NCI-H1417 (cell line): ENCODE measurements around the gene OSM.

ENCODE experiments used
- DNase-seq, 3 experiments: peaks; one replicate each; lab custom pipeline; 2025; lab: John Stamatoyannopoulos, UW

The OSM gene

DNA sequence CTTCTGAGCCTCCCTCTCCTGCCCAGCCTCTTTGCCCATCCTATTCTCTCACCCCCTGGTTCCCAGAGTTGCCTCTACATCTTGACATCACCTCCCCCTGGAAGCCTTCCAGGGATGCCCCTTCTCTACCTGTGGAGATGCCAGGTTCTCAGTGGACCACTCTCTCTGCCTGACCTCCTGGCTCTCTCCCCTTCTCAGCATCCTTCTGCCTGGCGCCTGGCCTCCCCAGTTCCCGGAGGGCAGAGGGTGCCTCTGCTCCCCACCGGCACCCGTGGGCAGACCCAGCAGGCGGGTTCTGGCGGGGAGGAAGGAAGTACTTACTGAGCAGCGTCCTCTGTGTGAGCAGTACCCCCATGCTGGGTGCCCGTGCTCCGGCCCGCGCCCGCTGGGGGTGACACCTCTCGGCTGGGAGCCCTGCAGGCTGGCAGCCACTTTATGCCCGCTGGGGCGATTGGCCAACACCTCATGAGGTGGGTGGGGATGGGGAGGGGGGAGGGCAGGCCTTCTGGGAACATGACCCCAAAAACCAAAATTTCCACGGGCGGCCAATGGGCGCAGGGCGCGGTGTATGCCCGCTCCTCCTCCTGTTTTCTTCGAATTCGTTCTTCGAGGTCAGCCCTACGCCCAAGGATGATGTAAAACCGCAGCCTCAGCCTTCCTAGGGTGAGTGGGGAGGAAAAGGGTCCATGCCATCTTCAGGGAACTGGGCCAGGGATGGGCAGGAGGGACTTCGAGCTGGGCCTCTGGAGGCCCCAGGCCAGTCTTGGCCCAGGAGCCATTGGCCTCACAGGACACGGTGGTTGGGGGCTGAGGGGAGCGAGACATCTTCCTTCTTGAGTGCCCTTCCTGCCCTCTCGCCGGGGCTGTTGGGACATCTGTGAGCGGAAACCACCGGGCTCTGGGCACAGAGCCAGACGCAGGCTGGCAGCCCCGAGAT, at the start of gene OSM:
Gene OSM, minus strand, starts transcription at position 407 of the 937 bp plus-strand sequence. Its CDS starts 52 bp downstream, at position 355.
- DNase-seq = no peak

DNA sequence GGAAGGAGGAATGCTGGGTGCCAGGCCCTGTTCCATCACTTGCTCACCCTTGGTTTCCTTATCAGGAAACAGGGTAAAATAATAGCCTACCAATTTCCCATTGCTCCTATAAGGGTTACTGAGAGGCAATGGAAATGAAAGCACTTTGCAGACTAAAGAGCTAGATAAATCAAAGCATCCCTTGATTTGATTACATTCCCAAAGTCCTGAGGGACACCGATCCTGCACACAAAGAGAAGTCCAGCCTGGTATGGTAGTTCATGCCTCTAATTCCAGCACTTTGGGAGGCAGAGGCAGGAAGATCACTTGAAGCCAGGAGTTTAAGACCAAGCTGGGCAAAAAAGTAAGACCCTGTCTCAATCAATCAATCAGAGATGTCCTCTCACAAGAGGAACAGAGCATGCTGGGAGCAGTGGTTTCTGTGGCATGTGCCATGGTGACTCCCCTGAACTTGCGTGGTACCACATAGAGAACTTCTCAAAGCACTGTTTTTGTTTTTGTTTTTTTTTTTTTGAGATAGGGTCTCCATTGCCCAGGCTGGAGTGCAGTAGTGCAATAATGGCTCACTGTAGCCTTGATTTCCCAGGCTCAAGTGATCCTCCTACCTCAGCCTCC, 49.4 kb upstream of the OSM start:
- no peak for DNase-seq

DNA sequence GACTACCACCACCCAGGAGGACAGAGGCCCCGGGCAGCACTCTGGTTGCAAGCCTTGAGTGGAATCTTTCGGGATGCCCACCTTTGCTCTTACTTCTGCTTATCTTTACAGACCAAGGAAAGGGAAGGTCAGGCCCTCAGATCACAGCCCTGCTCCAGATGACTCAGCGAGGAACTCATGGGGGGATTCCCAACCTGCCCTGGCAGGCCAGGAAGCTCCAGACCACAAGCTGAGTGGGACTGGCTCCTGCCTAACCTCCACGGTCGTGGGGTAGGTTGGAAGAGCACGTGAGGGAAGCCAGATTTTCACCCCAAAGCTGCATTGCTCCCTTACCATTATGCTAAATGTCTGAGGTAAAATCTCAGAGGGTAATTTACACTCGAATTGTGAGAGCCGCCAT, 48.3 kb upstream of the OSM start:
- DNase-seq = no peak

DNA sequence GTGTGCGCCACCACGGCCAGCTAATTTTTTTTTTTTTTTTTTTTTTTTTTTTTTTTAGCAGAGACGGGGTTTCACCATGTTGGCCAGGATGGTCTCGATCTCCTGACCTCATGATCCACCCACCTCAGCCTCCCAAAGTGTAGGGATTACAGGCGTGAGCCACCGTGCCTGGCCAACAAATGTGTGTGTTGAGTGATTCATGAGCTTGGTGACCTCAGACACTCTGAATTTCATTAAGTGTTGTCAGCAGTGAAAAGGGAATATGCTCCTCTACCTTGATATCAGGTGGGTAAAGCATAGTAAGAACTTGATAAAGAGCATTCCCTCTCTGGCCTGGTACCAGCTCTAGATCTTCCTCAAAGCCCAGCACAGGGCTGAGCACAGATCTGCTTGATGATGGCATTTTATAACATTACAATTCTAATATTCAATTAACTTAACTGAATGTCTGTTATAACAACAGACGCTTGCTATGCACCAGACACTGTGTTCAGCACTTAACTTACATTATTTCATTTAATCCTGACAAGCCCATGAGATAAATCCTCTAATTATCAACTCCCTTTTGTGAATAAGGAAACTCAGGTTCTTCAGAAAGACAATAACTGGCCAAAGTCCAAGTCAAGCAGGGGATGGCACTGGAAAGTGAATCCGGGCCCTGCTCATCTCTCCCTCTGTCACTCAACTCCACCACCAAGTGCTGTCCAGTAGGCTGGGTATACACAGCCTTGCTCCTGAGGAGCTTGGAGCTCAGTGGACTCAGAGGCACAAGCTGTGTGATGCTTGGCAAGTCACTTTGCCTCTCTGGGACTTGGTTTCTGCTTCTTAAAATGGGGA, 47.1 kb upstream of the OSM start:
- no peak for DNase-seq

DNA sequence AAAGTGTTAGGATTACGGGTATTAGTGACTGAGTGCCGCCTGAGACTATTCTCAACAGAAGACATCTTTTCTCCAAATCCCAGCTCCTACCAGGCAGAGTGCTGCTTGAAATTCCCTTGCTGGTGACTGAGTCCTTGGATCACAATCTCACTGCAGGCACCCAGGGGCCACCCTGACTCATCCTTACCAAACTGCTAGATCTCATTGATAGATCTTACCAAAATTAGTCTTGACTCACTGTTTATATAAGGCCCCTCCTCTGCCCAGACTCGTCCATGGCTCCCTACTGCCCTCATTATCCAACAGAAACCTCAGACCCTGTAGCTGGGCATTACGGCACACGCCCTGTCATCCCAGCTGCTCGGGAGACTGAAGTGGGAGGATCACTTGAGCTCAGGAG, 45.4 kb upstream of the OSM start:
- no peak for DNase-seq

DNA sequence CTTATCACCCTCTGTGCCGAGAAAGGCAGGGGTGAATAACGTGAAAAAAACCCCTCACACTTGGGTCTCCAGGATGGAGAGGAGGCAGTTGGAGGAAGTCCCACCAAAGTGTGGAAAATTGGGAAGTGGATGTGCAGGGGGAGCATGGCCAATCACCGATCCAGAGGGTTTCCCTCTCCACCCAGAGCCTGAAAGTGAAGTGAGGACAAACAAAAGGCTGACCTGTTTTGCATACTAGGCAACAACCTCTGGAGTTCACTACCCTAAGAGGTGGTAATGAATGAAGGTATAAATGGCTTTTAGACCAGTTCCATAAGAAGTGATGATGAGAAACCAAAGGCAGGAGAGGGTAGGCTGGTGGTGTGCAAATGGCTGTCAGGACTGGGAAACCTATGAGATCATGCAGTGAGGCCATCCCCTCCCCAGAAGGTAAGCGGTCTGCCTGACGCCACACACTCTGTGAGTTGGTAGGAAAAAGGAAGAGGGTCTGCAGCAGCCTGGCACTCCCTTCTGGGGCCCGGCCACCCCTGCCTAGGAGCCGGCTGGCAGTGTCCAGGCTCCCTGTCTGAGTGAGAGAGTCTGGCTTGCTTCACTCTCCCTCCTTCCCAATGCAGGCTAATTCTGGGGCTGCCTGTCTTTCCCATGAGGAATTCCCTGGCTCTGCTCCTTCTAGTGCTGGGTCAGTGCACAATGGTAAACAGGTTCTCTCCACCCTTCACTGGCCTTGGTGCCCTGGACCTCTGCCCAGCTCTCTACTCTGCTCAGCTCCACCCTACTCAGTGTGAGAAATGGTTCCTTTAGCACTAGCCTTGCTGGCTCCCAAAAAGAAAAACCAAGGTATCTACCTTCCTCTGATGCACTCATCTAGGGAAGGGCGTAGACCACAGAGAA, 44.5 kb upstream of the OSM start:
- DNase-seq = no peak

DNA sequence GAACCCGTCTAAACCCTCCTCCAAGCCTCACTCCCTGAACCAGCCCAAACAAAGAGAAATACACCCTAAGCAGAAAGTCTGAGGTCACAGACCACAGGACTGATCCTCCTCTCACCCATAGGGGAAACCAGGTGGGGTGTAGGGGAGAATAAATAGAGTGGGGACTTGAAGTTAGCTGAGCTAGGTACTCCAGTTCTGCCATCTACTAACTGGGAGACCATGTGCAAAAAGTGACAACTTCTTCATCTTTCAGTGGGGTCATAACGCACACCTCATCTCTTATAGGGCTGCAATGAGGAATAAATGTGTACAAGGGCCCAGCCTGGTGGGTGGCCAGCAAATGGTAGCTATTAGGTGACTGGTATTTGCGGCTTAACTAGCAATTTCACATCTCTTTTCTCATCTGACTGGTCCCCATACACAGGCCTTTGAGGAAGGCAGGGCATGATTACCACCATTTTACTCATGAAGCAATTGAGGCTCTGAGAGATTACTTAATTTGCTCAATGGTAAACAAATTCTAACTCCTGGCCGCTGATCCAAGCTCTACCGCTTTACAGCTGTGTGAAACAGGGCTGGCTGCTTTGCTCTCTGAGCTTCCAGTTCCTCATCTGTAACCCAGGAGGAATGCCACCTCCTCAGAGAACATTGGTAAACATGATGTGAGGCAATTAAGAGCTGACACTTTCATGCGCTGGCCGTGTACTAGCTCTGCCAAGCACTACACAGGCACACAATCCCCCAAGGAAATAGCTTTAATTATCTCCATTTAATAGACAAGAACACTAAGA, 43.5 kb upstream of the OSM start:
- DNase-seq = peak in 2 of 3 experiments; percentile 4 to 60

DNA sequence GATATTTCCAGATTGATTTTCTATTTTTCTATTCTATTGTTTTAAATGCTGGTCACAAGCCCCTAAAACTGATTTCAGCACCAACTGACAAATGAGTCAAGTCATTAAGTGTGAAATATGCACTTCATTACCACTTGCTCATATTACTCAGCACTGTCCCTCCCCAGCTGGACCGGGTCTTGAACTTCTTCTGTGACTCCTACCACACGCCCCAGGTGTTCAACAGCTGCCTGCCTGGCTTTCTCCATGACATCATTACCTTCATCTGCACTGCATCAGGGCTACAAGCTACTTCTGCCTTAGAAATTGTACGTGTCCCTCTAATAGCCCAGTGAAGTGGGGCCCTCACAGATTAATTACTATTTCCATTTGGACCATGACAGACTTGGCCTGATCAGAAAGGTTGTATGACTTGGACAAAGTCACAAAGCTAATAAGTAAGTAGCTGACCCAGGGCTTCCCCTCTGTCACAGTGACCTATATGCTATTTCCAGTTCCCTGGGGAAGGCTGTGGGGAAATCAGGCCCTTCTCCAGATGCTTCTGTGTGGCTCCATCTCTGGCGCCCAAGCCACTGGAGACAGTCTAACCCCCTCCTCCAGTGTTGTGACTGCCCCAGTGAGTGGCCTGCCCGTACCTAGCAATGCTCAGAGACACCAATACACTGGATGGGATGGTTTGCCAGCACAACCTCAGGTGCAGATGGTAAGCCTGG, 42.0 kb upstream of the OSM start:
- no peak for DNase-seq

DNA sequence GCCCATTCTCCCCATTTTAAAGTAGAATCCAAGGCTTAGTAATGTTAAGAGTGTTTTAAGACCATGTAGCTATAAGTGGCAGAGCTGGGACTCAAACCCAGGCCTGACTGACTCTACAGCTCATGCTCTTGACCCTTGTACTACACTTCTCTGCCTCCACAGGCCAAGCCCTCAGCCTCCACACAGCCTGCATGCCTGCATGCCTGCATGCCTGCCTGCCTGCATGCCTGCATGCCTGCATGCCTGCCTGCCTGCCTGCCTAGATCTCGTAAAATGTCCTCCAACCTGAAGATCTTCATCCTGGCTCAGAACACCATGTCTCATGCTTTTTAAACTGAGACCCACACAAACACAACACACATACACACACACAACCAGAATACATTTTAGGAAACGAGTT, 41.4 kb upstream of the OSM start:
- no peak for DNase-seq

DNA sequence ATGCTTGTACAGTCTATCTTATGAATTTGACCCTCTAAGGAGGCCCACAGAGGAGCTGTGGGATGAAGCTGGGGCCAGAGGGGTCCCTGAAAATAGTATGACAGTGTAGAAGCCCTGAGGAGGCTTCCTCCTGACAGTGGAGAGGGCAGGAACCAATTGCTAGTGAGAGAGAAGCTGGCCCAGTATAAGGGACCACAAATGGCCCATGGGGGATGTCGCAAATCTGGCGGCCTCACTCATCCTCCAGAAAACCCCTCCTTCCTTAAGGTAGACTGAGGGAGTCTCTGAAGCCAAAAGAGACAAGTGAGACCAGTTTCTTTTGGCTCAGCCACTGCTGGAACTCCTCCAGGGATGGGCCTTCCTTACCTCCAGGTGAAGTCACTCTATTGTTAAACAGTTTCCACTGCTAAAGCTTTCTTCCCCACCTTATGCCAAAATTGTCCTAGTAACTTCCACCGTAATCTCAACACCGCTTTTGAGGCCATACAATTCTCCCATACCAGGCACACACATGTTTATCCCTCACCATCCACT, 40.5 kb upstream of the OSM start:
- DNase-seq = no peak

DNA sequence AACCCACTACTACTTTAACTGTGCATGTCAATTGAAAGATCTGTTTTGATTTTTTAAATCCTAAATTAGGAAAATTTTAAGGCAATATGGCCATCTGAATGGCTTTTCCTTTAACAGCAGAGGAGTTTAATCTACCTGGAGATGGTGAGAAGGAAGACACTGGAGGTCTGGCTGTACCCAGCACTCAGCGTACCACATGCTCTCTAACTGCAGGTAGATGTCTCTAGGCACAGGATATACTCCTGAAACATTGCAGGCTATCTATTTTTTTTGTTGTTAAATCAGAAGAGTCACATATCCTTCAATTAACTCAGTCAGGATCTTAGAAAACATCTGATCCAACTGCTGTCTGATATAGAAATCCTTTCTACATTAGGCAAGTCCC, 40.0 kb upstream of the OSM start:
- DNase-seq = no peak

DNA sequence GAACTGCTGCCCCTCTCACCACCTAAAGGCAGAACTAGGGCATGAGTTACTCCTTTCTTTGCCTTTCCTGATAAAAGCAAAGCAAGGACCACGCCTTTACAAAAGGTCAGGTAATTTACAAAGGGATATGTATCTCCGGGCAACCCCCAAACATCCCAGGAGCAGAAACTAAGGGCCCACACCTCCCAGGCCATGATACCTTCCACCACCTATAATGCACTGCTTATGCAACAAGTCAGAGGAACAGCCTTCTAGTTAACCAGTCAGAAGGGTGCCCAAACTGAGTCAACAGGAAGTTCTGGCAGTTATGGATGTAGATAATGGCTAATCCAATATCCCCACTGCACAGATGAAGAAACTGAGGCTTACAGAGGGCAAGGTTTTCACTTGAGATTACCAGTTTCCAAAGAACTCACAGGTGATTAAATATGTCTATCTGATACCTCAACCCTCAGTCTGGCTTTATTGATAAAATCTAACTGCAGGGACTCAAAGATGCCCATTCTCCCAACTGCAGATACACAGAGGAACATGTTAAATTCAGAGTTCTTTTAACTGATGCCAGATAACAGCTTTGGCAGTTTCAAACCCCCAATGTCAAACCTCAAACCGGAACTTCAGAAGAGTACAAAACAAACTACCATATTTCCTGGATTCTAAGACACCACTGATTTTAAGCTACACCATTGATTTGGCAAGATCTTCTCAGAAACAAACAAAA, 39.4 kb upstream of the OSM start:
- no peak for DNase-seq

DNA sequence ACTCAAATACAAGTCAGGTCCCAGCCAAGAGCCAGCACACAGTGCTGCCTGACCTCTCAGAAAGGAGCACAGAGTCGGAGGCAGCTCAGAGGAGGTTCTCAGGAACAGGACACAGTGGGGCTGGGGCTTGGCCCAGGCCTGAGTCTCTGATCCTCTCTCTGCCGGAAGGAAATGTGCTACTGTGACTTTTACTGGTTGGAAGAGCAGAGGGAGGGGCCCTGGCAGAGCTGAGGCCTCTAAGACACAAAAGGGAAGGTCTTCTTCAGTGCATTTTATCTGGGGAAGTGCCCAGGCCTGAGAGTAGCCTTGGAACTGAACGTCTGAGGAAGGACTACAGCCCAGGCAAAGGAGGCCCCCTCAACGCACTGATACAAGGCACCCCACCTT, 38.9 kb upstream of the OSM start:
- no peak for DNase-seq

DNA sequence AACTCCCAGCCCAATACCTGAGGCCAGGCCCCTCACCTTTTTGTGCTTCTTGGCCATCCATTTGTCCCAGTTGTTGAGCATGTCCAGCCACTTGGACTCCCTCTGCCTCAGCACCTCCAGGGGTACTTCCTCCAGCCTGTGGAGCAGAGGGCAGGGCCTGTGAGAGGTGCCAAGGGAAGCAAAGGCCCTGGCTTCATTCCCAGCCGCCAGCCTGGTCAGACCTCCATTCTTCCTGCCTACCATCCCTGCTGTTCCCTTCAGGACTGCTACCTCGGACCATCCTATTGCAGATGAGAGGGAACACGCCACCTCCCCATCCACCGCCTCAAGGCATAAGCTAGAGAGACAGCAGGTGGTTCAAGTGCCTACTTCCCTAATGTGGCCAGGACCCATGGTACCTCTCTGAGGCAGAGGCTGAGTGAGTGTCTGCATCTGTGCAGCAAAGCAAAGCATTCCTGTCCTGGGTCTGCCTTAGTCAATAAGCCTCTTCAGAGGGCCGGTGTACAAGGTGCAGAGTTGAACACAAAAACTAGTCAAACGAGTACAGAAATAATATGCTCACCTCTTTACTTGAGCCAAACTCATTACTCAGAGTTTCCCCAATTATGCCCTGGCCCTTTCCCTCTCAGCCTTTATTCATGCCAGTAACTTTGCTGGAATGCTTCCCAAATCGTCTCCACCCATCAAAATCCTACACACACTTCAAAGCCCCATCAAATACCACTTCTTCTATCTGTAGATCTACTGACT, 38.0 kb upstream of the OSM start:
- DNase-seq = peak in 2 of 3 experiments; percentile 2 to 5

DNA sequence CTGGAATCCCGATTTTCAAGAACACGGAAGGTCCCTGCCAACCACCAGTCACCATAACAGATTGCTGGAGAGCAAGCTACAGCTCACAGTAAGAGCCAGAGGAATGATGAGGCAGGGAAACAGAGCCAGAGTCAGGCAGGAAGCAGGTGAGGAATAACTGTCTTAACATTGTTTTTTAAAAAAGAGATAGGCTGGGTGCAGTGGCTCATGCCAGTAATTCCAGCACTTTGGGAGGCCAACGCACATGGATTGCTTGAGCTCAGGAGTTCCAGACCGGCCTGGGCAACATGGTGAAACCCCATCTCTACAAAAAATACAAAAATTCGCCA, 36.1 kb upstream of the OSM start:
- DNase-seq = no peak

DNA sequence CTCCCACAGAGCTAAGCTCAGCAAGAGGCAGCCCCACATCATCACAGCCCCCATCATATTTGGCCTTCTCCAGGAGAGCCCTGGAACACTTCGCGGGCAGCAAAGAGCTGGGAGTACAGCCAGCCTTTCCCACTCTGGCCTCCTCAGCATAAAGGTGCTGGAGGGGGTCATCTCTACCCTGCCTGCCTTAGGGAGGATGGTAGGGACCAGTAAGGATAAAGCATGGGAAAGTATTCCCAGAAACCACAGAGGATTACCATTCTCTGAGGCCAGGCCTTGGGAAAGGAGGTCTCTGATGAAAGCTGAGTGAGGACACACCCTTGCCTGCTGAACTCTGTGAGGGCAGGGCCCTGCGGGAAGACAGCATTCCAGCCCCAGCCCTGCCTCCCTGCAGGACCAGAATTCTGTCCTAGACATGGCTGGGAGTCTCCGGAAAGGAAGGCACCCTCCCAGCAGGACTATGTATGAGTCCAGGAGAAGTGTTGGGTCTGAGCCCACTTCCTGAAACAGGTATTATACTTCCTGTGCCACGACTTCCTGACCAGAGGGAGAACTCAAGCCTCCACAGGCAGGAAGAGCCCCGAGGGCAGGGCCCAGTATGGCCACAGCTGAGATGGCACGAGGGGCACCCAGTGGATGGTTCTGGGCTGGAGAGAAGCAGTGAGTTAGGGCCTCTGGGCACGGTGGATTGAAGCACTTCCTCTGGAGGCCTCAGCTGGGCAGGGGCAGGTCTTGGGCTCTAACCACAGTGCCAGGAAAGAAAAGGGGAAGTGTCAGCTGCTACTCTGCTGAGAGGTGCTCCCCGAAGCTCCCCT, 35.6 kb upstream of the OSM start:
- DNase-seq = no peak

DNA sequence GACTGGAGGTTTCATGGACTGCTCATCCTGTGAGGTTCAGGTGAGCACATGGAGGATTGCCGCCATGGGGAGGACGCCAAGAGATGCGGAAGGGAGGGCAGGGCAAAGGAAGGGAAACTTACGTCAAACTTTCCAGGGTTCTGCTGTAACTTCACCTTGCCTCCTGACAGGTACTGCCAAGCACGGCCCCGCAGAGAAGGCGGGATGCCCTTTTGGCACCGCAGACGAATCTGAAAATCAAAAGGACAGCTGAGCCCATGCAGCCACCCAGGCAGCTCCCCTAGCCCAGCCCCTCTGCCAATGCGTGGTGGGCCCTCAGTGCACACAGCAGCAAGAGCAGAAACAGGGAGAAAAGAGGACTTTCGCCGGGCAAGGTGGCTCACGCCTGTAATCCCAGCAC, 32.7 kb upstream of the OSM start:
- no peak for DNase-seq
